Activated T-cell treated with anti-CD3 and anti-CD28 coated beads, Interleukin-2, amount 50 U/mL, for 48 hours (primary cell): ENCODE data around the gene UNC93A.
A peak's percentile ranks its signal among the peaks of the same experiment; 100 is the strongest.
"Not testable (repeated sequence)": the region's sequence is repeated elsewhere in the genome, so short reads cannot be mapped to it uniquely, and the experiment has no call there.

Experiments used
- DNase-seq, 2 experiments: peaks; one replicate each; pipeline ENCODE4 v3.0.0-alpha.2; 2020

Gene UNC93A

DNA sequence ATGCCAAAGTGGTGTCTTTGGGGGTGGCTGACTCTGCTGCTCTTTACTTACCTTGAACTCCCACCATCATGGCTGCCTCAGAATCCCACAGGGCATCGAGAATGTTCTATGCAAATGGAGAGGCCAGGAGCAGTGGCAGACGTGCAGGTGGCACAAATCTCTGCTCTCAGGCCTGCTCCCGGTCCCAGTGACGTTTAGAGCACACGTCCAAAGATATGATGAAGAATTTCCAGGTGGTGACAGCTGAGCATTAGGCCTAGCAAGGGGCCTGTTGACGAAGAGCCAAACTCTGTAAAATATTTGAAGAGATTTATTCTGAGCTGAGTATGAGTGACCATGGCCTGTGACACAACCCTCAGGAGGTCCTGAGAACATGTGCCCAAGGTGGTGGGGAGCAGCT, 19.0 kb upstream of the UNC93A start:
- DNase-seq = no peak

- DNase-seq = no peak
These were observed 18.3 kb upstream of the UNC93A start for GRCh38 chr6:167272696-167273379.

- DNase-seq = no peak
These were observed 16.8 kb upstream of the UNC93A start for GRCh38 chr6:167274270-167274669.

DNA sequence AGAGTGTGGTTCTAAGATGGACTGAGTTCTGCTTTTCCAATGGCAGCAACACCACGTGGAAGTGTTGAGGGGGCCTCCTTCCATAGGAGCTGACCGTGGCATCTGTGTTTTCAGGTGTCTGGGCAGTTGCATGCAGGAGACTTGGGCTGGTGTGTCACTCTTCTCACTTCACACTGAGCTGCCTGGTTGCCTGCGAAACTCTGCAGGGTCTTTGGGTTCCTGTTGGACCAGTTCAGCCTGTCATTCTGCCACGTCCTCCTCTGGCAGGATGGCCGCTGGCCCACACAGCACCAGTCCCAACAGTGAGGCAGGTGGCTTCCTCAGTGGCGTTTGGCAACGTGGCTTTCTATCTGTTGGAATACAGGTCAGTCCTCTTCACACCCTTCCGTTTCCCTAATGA, 16.1 kb upstream of the UNC93A start:
- no peak for DNase-seq

DNA sequence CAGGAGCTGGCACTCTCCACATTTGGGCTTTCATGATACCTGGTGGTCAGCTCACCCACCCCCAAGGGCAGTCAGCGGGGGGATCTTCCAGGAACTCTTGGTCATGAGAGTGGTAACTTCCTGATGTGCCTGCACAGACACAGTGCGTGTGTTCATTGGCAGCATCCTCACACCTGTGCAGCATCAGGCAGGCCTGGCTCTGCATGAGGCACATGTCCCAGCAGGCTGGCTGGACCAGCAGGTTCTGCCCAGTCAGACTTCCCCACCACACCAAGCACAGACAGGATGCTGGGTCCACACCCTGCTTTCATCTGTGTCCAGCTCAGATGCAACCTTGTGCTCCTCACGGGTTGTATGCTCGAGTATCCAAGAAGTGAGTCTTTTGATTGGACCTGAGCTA, 15.7 kb upstream of the UNC93A start:
- no peak for DNase-seq

- no peak for DNase-seq
These were observed 14.2 kb upstream of the UNC93A start for GRCh38 chr6:167276772-167277533.

- not testable (repeated sequence) for DNase-seq
These were observed 12.8 kb upstream of the UNC93A start for GRCh38 chr6:167278173-167278940.

DNA sequence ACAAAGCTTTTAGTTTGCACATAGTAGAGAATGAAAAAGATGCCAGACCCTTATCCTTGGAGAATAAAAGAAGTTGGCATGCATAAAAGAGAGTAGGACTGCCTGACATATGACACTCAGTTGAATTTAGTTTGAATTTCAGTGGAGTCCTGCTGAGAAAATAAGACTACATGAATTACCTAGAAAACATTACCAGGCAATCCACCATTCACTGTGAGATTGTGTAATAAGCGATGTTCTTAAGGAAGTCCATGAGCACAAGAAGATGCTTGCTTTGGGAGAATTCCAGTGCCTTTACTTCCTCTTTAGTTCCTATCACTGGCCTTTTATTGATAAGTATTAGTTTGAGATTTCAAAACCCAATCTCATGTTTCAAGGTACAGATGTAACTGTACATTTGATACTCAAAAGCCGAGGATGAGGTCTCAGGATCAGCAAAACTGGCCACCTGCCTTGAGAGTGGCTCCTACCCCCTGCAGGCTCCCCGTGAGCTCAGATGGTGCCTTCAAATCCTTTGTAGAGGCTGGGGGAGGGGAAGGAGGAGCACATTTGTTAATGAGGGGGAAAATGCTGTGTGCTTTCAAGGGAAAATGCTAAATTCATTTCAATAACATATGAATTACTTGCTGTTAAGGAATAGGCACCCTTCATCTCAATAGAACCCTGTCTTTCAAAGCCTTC, 11.2 kb upstream of the UNC93A start:
- no peak for DNase-seq

- DNase-seq = not testable (repeated sequence)
These were observed 10.6 kb upstream of the UNC93A start for GRCh38 chr6:167280466-167280865.

GRCh38 chr6:167282165-167282564, 8.9 kb upstream of the UNC93A start:
- DNase-seq = no peak

DNA sequence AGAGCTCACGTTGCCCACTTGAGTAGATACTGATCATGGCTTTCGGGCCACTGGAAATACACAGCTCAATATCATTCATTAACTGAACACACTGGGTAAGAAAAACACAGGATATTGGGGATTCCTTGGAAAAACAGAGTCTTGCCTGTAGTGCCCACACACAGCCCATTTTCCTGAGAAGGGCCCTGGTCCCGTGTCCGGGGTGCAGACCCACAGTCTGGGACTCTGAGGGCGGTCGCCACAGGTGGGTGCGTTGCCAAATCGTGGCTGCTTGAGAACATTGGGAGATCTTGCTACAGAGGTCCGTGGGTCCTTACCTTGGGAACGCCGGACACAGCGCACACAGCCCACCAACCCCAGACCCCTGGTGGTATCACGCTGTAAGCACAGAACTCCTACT, 6.5 kb upstream of the UNC93A start:
- DNase-seq = not testable (repeated sequence)

DNA sequence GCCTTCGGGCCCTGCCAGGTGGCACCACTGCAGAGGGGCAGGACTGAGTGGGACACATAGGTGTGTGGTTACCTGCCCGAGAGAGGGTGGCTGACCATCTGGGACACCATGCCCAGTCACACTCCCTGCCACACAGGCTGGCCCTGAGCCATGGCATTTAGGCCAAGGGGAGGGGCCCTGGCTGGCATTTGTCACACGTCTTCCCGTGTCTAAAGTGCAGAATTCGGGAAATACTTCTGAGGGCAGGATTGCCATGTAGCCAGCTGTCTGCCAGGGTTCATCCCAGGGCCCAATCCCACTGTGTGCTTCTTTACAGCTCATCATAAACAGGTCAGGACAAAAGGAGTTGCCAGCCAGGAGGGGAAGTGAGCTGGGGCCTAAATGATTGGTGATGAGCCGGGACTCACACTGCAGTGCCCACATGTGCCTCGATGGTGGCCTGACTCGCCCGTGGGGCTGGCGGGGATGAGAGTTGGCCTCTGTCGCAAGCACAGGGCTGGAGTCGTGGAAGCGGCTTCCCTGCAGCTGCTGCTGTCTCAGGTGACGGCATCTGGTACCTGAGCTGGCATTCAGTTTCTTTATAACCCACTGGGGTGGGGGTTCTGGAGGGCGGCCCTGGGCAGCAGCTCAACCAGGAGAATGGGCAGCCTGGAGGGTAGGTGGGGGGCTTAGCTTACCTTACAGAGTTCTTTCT, 5.9 kb upstream of the UNC93A start:
- no peak for DNase-seq

GRCh38 chr6:167287513-167288048, 3.5 kb upstream of the UNC93A start:
- no peak for DNase-seq

DNA sequence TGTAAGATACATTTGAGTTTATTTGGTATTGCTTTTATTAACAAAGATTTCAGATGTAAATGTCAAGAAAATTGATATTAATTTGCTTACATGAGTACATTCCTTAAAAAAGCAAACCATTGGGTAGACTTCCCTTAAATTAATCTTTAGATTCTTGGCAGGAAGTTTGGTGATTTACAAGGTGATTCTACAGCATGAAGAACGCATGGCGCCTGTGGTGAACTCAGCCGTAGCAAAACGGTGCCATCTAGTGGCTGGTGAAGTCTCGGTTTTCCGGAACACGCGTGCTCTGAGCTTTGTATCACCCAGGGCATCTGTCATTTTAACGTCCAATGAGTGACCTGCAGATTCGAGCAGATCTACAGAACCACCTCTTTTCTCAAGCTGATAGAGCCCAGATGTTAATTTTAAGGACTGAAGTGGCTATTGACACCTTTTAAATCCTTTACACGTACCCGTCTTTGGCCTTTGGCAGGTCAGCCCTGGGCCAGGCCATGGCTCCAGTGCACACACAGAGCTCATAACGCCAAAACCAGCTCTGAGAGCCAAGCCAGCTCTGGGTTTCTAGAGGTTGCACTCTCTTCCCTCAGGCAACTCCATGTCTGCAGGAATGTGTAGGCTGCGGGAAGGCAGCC, 2.4 kb upstream of the UNC93A start:
- peak; percentile 32 to 36 for DNase-seq

DNA sequence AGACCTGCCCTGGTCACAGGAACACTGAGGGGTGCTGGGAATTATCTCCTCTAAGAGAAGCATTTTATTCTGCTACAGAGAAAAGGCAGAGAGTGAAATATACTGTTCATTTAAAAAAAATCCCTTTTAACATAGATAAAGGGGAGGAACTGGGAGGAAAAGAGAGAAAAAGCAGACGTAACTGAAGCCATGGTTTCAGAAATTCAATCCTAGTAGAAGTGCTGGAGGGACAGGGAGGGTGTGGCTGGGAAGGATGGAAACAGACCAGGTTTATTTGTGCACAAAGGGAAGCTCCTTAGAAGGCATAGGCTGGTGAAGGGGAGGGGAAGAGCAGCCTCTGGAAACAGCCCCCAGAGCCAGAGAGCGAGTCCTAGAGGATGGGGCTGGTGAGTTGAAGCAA, 1.8 kb upstream of the UNC93A start:
- DNase-seq = not testable (repeated sequence)

DNA sequence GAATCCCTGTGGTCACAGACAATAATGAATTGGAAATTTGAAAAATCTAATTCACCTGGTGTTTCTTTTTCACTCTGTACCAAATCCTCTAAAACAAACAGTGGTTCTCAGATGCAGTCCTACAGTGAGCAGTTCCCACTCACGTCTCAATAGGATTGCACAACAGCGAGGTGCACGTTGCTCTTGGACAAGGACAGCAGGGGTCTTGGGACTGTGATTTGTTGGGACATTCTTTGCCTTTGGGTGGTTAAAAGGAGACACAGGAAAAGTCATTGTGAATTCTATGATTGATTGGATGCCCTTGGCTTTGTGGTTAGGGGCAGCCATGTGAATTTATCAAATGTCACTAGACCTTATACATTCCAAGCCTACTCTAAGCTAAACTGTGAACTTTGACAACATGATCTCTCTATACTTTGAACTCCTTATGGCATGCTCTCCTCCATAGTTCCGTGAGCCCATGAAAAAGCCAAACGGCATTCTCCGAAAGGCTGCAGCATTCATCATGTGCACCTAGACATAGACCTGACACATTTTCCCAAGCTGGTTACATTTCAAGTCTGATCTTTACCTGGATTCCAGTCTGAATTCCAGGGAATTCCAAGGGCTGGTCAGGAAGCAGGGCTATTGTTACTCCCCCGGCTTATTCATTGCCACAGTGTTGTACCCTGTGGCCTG, 647 bp downstream of the UNC93A start:
- DNase-seq = no peak

- no peak for DNase-seq
These were observed 1.4 kb downstream of the UNC93A start for GRCh38 chr6:167292301-167293087.

DNA sequence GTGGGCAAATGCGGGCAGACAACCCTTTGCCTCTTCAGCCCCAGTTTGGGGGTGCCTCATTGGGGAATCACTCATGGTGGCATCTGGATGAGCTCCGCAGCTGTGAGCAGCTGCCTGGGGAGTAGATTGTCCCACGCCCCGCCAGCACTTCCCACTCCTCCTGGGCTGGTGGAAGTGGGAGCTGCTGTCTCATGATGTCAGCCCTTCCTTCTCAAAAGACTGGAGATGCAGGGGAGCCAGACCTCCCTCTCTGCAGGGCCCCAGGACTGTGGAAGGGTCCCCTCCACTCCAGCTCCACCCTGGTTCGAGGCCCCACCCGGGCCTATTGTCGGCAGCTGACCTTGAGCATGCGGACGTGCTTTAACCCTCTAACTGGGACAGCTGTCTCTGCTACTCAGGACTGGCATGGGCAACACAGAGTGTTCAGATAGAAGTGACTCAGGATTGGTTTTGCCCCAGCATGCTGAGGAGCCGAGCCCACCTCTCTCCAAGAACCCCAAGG, 2.0 kb downstream of the UNC93A start:
- DNase-seq = no peak

DNA sequence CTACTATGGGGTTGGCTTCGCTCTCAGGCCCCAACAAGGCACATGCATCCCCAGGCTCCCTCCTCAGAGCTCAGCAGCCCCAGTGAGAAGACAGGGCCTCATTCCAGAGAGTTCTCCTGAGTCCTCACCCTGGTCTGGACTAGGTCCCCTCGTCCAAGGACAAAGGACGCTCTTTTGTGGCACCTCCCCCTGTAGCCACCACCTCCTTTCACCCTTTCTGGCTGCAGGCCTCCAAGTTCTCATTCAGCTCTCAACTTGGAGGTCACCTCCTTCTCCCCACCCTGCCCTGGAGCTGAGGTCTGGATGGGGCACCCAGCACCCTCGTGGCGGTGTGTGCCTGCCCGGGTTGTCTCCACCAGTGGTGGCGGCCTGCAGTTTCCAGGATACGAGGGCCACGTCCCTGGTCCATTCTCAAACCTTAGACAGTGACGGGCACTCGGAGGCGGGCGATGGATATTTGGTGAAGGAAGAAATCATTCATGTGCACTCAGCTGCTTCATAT, 2.5 kb downstream of the UNC93A start:
- no peak for DNase-seq

DNA sequence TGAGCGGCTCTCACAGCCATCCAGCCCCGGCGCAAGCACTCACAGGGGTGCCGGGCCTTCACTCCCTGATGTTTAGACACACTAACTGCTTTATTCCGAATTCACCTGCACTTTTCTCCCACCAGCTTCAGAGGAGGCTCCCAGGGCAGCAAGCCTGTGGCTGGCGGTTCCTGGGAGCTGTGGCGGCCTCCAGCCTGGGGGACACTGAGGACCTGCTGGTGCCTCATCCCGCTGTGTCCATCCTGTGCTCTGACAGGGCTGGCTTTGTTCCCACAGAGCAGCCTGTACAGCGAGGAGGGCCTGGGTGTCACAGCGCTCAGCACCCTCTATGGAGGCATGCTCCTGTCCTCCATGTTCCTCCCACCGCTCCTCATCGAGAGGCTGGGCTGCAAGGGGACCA, 3.1 kb downstream of the UNC93A start:
- DNase-seq = no peak
